GM18907 (cell line): ENCODE measurements around the gene FOXO6.

Source experiments
- ATAC-seq: cut with Tn5 transposase; IDR thresholded peaks from one replicate; pipeline ENCODE4 v1.9.1; 2021; ENCODE audit warnings: mild to moderate bottlenecking, moderate library complexity; ENCODE audit not compliant: unreplicated experiment

The FOXO6 gene

DNA sequence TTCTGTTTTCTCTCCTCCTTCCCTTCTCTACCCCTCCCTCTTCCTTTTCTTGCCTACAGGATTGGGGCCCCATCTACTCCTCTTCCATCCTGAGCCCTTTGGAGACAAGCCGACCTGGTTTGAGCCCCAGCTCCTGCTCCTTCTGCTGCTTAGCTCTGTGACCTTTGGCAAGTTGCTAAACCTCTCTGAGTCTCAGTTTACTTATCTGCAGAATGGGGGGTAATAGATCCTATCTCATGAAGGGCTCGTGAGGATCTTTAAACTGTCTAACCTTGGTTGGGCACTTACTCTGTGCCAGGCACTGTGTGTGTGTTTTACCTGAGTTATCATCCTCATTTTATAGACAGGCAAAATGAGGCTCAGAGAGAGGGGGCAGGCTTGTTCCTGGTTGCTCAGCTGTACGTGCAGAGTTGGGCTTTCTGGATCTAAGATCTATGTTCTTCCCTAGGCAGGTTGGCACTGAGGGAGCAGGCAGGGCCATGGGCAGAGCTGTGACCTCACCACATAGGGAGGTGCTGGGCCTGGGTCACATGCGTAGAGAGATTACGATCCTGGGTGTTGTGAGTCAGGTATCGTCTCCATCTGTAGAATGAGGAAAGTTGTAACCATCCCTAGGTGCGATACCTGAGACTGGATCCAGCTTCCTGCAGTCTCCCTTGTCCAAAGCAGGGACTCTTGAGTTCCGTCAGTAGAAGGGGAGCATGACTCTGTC is 58.5 kb downstream of the FOXO6 start:
- no peak for ATAC-seq

DNA sequence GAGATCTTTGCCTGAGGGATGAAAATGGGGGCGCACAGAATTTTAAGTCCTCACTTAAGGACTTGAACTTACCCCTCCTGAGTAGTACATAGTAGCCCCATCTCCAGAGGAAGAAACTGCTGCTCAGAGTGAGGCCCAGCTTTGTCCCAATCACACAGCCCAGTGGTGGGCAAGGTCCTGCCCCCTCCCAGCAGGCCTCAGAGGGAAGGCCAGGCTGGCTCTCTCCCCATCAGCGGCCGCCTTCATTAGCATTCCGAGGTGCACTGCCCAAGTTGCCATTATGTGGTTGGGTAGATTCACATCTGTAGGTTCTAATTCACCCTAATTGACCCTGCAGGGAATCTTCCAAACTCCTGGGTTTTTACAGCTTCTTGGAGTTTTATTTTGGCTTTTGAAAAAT is 59.1 kb downstream of the FOXO6 start:
- ATAC-seq = no peak

- no peak for ATAC-seq
These were observed 59.6 kb downstream of the FOXO6 start for GRCh38 chr1:41420860-41421259.

DNA sequence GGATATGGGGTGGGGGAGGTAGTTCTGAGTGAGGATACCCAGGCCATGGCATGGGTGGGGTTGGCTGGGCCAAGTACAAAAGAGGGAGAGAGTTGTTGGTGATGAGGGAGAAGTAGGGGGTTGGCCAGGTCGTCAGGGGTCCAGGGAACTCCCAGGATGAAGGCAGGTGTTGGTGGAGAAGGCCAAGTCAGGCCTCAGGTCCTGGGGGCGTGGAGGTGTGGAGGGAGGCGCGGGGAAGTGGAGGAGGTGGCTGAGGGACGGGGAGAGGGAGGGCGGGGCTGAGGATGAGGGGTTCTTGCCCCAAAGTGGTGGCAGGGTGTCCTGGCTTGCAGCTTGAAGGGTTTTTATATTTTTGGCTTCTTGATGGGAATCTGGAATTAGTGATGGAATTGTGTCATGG is 61.1 kb downstream of the FOXO6 start:
- no peak for ATAC-seq

DNA sequence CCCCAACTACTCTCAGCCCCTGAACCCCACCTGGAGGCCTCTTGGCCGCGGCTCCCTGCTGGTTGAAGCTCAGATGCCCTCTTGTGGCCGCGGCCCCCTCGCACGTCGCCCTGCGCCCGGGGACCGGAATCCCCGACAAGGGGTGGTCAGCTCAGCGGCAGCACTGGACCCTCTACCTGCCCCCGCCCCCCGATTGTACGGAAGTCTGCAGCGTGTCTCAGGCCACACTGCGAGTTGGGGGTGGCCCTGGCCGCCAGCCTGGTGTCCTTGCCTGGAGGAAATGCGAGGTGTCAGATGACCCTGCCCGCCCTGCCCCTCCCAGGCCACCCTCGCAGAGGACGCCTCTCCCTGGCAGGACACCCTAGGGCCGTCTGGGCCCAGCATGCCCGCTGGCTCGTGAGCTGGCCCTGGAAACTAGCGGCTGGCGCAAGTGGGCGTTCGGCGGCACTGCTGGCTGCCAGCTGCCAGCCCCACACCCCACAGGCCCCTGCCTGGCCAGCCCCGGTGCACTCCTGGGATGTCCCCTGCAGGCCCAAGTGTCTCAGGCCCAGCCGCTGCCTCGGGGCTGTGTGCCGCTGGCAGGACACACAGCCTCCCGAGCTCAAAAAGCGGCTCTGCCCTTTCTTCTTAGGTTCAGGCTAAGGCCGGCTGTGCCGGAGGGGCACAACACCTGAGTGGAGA is 62.4 kb downstream of the FOXO6 start:
- no peak for ATAC-seq

- ATAC-seq = no peak
These were observed 63.4 kb downstream of the FOXO6 start for GRCh38 chr1:41424581-41425118.

DNA sequence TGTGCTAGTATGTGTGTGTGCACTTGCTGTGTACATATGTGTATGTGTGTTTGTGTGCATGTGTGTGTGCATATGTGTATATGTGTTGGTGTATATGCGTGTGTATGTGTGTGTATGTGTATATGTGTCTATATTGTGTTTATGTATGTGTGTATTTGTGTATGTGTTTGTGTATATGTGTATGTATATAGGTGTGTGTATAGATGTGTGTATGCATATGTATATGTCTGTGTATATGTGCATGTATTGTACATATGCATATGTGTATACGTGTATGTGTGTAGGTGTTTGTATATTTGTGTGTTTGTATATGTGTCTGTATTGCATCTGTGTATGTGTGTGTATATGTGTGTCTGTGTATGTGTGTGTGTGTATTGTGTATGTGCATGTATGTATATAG is 64.1 kb downstream of the FOXO6 start:
- no peak for ATAC-seq

DNA sequence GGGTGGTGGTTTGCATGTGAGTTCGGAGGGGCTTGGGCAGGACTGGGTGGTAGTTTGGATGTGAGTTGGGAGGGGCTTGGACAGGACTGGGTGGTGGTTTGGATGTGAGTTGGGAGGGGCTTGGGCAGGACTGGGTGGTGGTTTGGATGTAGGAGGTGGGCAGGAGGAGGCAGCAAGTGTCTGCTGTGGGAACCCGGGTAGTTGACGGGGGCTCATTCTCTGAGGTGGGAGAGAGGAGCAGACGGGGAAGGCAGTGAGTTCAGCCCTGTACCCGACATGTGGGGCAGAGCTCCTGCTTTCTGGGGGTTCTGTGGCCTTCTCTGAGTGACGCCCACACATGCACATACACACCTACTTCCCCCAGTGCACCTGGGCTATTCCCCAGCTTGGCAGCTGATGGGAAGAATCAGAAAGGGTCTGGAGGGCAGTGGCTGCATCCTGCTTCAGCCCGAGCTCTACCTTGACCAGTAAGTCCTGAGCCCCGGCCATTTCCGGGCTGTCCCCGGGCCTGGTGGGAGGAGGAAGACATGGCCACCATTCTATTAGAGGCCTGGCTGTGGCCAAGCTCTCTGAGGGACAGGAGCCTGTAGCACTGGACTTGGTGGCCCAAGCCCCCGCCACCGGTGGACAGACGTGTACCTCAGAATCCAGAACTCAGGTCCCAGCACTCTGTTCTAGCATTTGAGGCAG is 65.1 kb downstream of the FOXO6 start:
- no peak for ATAC-seq

DNA sequence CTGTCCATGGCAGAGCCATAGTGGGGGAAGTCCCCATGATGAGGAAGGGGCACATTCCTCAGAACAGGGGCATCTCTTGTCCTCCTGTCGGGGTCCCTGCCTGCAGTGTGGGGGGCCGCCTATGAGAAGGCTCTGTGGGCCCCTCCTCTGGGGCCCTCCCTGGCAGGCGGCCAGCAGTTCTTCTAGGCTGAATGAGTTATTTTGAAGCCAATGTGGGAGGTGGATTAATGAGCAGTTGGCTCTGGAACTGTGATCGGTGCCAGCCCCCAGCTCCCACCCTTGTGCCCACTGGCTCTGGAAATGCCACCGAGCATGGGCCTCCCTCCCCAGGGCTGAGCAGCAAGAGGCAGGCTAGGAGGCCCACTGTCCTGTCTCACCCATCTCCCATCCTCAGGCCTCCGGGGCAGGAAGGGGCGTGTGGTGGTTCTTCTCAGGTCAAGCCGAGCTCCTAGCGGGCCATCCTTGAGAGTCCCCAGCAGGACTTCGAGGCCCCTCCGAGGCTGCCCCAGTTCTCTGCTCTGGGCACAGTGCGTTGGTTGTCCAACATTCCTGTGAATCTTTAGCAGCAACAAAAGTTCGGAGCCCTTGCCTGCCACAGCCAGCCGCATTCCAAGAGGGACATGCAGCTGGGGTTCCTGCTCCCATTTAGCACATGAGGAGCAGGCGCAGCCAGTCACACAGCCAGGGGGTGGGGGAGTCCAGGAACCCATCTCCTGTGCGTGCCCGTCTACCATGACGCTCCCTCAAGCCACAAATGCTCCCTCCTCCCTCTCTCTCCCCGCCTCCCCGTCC is 66.1 kb downstream of the FOXO6 start:
- no peak for ATAC-seq

GRCh38 chr1:41427916-41428737 is 66.9 kb downstream of the FOXO6 start:
- ATAC-seq = no peak

- ATAC-seq = no peak
These were observed 67.8 kb downstream of the FOXO6 start for GRCh38 chr1:41428738-41429640.

DNA sequence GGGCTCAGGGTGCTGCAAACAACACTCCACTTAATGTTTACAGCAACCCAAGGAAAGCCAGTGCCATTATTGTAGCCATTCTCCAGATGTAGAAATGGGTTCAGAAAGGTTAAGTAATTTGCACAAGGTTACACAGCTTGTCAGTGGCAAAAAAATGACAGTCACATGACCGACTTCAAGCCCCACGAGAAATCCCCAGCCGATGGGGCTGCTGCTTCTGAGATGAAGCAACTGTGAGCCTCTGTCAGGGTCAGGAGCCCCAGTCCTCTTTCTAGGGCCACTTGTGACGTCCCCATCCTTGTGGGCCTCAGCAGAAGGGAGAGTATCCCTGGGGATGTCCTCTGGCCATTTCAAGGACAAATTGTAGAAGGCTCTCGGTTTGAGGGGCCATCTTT is 68.4 kb downstream of the FOXO6 start:
- no peak for ATAC-seq

DNA sequence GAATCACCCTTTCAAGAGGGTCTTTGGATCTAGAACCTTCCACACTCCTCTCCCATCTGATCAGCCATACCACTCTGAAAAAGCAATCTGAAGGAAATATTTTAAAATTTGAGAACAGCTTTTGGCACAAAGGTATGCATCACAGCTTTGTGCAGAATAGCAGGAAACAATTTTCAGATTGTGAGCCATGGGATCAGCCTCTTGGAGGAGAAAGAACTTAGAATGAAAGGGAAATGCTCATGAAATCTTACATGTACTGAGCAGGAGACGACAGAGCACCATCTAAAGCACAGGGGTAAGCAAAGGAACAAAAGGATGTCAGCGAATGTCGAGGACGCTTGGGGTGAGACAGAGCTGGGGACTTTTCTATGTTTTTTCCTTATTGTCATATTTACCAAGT is 68.8 kb downstream of the FOXO6 start:
- ATAC-seq = no peak

- no peak for ATAC-seq
These were observed 69.3 kb downstream of the FOXO6 start for GRCh38 chr1:41430582-41430981.

DNA sequence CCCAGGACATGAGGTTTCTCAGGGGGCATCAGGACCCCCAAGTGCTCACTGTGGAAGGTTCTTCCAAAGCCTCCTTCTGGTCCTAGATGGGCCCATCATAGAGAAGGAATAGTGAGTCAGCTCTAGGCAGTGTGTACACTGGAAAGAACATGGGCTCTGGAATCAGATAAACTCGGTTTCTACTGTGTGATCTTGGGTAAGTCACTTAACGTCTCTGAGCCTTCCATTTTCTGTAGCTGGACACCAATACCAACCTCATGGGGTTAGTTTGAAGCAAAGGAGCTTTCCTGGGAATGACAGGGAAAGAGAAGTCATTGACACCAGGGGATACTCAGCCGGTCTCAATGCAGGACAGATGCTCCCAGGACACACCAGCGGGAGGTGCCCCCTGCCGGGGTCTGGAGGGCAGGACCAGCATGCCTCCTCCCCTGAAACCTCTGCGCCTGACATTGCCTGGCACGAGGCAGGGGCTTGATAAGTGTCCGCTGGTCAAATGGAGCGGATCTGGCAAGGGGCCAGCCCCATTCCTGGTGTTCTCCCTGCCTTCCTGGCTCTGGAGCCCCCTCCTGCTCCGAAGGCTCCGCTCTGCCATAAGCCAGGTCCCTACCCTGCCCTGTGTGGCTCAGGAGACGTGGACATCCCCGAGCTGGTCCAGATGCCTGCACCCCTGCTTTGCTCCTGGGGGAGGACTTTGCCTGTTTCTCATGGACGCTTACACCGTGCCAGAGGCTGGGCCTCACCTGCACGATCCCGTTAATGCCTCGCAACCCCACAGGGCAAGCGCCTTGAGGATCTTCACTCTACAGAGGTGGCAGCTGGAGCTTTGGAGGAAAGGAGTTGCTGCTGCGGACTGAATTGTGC is 70.5 kb downstream of the FOXO6 start:
- ATAC-seq = no peak
